22Rv1 (cell line): ENCODE results near the gene RCVRN.

Source experiments
- CTCF ChIP-seq: fragments of 450-650 bp; IDR thresholded peaks from 2 replicates; pipeline ENCODE4 v1.5.1; 2017; ENCODE audit warnings: mild to moderate bottlenecking
- ZFX ChIP-seq: fragments of 450-650 bp; IDR thresholded peaks from 2 replicates; pipeline ENCODE4 v1.6.1; 2017; ENCODE audit warnings: antibody characterized with exemption, borderline replicate concordance

GRCh38 chr17:9936095-9936494, 31.0 kb upstream of the RCVRN start:
- TF ChIP-seq CTCF: no peak
- TF ChIP-seq ZFX: no peak
